HL-60/S4 treated with retinoic acid at 250 ng/mL for 4 days and 3 days (cell line): ENCODE data around the gene ATP9B.
"Not testable (repeated sequence)": the region's sequence is repeated elsewhere in the genome, so short reads cannot be mapped to it uniquely, and the experiment has no call there.

Experiments used
- in situ Hi-C: fragments of 300-500 bp; cut with MboI; formaldehyde crosslinking; loops from 2 replicates; pipeline ENCODE4 v1.7.0; 2022; ENCODE audit warnings: low sequenced_read_pairs

Gene ATP9B

DNA sequence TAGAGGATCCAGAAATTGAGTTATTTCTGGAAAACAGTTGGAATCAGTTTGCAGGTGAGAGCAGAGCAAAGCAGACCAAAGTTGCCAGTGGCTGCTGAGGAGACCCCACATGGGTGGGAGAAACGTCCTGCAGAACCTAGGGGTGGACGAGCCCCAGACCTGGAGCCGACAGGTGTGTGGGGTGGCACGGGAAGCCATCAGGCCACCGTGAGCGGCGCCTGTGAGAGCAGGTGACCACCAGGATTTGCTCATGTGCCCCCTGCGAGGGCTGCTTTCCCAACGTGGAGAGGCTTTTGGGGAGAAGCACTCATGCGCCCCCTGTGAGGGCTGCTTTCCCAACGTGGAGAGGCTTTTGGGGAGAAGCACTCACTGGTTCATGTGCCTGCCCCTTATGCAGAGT lies 209.7 kb downstream of the ATP9B start:
- in situ Hi-C loops: no loop called here

DNA sequence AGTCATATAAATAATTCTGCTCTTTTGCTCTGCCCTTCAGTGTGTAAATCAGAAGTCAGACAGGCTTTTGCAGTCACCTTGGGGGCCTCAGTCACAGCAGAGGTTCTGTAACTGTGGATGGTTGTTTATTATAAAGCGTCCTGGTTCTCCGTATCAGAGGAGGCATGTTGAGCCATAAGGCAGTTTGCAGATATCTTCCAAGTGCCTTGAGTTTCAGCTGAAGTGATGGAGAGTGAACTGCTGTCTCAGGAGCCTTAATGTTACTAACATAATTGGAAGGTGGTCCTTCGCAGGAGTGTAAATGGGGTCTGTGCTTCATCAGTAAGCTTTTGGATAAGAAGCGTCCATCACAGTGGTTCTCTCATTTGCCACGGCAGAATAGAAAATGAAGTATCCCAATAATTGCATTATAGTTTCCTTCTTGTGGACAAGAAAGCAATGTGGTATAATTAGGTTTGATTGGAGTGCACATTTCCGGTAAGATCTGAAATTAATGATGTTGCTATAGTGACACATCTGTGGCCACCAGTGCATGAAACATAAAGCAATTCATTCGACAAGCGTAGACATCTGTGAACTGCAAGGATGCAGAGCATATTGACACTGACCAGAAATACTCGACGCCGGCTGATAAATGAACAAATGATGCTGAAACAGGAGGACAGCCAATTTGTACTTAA lies 214.1 kb downstream of the ATP9B start:
- in situ Hi-C loops: no loop called here

DNA sequence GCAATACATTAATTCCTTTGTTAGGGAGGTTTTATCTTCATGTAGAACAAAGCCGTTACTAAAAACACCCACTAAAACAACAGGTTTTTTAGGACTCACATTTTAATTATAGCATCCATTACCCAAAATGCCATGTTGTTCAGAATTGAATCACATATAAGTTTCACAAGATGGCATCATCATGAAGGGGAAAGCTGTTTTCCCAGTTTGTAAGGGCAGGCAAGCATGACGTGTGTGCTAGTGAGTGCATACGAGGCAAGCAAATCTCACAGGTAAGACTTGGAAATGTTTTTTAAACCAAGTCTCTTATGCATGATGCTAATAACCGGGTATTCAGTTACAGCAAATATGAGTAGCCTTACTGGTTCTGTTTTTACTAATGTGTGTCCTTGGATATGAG lies 214.7 kb downstream of the ATP9B start:
- in situ Hi-C loops: no loop called here

DNA sequence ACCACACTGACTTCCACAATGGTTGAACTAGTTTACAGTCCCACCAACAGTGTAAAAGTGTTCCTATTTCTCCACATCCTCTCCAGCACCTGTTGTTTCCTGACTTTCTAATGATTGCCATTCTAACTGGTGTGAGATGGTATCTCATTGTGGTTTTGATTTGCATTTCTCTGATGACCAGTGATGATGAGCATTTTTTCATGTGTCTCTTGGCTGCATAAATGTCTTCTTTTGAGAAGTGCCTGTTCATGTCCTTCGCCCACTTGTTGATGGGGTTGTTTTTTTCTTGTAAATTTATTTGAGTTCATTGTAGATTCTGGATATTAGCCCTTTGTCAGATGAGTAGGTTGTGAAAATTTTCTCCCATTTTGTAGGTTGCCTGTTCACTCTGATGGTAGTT lies 216.0 kb downstream of the ATP9B start:
- in situ Hi-C loops: not testable (repeated sequence)

DNA sequence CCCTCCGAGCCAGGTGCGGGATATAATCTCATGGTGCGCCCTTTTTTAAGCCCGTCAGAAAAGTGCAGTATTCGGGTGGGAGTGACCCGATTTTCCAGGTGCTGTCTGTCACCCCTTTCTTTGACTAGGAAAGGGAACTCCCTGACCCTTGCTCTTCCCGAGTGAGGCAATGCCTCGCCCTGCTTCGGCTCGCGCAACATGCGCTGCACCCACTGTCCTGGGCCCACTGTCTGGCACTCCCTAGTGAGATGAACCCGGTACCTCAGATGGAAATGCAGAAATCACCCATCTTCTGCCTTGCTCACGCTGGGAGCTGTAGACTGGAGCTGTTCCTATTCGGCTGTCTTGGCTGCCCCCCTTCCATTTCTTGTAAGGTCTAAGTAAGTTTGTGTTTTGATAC lies 221.2 kb downstream of the ATP9B start:
- in situ Hi-C loops: not testable (repeated sequence)

DNA sequence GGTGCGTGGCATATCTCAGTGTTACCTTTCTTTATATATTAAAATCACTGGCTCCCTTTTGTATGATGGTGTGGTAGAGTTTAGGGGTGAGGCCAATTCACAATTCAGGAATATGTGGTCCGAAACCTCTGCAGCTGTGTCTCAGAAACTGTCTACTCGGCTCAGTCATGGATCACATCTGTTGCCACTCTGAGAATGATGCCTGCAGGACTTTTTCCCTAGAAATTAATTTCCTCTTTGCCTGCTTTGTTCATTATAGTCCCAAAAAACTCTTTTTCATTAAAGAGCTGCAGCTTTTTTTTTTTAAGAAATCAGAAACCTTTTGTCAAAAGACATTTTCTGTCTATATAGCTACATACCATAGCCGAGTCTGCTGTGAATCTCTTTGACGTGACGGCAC lies 221.7 kb downstream of the ATP9B start:
- in situ Hi-C loops: no loop called here

DNA sequence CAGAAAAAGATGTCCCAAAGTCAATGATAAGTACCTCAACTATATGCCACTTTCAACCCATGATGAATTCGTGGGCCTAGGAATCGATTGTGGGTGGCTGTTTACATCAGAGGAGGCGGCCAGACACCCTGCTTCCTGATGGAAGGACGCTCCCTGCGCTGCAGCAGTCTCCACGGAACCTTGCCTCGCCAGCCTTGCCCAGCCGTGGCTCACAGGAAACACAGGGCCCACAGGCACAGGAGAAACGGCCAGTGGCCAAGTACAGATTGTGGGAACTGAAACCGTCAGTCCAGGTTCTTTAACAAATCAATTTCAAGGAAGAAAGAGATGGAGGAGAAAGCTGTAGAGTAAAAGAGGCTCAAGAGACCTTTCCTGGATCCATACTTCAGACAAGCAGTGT lies 225.0 kb downstream of the ATP9B start:
- in situ Hi-C loops: no loop called here

DNA sequence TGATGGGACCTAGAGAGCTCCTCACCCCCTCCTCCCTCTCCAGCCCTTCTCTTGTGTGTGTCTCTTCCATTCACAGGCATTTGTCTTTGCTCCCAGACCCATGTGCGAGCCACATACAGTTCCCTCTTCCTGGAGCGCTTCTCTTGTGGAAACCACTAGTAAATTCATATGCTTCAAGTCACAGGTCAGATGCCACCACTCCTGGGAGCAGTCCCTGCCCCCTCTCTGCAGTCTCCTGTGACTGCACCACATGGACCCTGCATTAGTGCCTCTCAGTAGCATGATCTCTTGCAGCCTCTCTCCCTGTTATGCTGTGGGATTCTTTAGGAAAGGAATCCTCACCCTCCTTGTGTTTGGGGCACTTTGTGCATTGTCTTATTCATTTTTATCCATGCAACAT lies 230.1 kb downstream of the ATP9B start:
- in situ Hi-C loops: no loop called here

DNA sequence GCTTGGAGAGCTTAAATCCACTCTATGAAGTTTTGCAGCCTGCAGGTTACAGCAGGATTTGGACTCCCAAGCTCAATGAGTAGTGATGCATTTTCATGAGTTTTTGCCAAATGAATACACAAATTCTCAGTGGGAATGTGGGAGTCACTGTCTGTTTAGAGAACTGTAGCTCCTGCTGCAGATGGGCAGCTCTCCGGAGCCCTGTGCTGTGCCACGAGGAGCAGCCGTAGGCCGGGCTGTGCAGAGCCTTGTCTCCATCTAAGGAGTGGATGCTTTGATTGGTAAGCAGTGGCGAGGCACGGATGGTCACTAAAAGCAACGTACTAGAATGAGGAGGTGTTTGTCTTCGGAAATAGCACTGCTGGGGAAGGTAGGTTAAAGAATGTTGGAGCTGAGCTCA lies 230.5 kb downstream of the ATP9B start:
- in situ Hi-C loops: no loop called here

DNA sequence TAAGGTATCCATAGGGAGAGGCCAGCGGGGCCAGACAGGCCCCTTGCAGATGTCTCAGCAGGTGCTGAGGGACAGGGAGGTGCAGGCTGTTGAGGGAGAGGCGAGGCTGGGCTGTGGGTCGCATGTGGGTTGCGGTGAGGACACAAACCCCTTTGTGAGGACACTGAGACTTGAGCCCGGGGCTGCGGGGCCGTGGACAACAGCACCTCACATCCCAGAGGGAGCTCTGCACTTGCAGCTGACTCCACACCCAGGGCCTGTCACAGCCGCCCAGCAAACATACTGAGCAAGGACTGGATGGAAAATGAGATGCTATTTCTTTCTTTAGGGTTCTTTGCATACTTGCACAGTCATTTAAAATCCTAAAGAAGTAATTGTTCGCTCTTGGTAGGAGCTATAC lies 231.2 kb downstream of the ATP9B start:
- in situ Hi-C loops: no loop called here

DNA sequence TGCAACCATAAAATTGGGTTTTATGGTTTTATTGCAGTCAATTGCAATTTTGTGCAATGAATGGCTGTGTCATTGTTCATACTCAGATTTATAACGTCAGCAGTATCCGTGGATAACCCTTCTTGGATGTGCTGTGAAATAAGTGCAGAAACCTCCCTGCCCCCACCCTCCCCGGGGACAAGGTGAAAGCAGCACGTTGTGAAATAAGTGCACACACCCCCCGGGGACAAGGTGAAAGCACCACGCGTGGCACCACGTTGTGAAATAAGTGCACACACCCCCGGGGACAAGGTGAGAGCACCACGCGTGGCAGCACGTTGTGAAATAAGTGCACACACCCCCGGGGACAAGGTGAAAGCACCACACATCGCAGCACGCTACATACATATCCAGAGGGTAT lies 232.9 kb downstream of the ATP9B start:
- in situ Hi-C loops: no loop called here

DNA sequence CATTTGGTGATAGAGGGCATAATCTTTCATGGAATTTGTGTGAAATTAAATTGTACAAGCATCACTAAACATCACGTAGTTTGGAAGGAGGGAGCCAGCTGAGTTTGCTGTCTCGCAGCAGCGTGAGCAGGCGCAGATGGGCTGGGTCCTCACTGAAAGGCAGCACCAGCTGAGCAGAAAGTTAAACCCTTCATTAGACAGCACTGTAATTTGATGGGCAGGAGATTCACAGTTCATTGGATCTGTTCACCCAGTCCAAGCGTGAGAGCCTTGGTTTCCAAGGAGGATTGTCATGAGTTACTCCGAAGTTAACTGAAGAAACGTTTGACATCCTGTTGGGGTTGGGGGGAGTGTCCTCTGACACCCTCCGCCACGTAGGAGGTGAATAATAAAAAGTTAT lies 236.7 kb downstream of the ATP9B start:
- in situ Hi-C loops: no loop called here

DNA sequence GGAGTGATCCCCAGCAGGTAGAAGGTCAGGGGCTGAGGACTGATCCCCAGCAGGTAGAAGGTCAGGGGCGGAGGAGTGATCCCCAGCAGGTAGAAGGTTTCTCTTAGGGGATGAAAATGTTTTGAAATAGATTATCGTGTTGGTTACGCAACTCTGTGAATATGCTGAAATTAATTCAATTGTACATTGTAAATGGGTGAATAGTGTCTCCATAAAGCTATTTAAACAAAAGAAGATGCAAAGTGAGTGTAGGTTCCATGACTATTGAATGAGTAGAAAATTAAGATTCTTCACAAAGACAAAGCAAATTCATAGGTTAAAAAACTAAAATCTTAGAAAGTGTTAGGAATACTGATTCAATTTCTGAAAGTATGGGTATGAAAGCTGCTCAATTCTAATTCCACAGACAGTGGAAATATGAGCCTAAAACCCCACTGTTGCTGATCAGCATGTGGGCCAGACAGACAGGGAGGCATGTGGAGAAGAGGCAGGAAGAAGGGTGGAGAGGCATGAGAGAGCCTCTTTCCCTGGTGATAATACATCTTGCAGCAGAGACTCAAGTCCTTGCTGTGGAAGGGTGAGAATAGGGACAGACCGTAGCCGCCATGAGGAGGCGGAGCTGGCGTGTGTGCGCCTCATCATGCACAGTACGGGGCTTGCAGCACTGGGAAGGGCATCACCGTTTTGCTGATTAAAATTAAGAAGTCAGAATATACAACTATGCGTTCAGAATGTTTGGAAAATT lies 240.6 kb downstream of the ATP9B start:
- in situ Hi-C loops: no loop called here

DNA sequence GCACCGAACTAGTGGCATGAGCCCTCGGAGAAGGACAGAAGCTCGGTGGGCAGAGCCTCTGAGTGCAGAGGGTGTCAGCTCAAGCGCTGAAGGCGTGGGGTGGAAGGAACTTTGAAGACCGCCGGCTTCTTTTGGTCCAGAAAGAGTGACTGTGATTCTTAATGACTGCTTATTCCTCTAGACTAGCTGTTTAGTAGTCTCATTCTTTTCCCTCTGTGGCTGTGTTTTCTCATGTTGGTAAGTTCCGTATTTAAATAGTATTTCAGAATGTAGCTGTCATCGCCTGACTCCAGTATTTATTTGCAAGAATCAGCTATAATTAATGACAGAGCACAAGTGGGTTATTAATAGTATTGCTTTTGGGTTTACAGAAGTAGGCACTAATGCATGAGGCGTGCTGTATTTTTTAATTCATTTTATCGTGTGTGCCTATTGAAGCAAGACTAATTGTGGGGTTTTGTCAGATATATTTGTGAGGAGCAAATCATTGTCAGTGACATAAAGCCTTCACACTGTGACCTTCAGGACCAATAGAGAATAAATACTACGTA lies 245.7 kb downstream of the ATP9B start:
- in situ Hi-C loops: no loop called here

DNA sequence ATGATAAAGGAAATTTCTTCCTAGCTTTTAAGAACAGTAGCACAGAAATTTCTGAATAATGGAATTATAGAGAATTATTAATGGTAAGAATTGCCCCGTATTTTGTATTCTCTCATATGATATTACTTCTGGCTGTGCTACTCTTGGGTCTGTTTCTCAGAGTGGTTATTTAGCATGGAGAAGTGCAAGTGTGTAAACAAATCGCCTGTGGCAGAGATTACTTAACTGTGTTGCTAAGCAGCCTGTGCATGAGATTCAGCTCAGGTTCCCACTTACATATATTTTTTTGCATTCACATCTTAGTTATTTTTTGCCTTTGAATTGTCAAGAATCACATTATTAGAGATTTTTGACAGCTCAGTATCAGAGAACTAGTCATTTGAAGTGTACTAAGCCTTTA lies 246.4 kb downstream of the ATP9B start:
- in situ Hi-C loops: no loop called here

DNA sequence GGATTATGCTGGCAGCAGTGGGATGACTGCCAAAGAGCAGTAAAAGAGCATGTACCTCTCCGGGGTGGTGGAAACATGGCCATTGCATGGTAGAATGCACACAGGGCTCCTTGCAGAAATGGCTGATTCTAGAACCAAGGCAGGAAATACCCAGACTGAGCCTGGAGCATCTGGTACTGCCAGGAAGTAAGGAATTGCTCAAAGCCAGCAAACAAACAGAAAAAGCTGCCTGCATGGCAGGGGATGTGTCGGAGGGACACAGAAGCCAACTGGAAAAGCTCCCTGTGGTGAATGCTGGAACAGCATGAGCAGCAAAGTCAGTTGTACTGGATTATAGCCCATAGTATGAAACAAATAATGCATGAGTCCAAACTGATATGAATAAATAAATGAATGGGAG lies 248.5 kb downstream of the ATP9B start:
- in situ Hi-C loops: no loop called here

DNA sequence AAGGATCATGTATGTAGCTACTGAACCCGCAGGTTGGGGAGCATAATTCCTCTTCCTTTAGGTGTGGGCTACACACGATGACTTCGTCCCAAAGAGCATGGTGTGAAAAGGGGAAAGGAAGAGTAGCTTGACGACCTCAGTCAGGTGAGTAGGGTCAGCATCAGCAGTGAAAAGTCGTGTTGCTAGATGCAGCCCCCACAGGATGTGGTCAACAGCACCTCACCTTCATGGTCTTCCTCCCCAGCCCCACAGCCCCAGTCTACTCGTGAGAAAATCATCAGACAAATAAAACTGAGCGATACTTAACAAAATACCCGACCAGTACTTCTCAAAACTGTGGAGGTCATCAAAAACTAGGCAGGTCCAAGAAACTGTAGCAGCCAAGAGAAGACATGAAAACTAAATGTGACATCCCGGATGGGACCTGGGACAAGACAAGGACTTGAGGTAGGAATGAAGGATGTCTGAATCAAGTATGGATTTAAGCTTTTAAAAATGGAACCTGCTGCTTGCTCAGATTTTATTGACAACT lies 249.0 kb downstream of the ATP9B start:
- in situ Hi-C loops: no loop called here

DNA sequence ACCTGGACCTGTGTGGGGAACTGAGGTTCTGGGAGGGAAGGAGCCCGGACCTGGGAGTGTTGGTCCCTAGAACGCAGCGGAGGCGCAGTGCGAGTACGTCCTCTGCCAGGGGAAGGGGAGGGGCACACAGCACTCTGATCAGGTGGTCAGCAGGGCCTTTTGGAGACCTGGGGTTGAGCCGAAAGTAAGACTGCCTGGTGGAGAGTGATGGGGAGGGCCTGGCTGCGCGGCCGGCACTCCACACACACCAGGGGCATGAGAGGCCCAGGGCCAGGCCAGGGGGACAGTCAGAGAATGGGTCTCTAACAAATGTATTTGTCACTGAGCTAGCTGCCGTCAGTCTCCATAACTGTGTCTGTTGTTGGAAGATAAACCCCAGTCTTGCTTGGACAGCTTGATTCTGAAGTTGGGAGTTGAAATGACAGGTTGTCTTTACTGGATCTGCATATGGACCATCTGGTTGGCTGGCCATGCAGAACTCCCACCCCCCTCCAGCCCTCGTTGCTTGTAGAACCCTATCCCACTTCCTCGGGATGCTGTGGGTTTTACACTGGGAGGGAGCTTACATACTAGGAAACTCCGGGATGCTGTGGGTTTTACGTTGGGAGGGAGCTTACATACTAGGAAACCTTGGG lies 251.1 kb downstream of the ATP9B start:
- in situ Hi-C loops: no loop called here

DNA sequence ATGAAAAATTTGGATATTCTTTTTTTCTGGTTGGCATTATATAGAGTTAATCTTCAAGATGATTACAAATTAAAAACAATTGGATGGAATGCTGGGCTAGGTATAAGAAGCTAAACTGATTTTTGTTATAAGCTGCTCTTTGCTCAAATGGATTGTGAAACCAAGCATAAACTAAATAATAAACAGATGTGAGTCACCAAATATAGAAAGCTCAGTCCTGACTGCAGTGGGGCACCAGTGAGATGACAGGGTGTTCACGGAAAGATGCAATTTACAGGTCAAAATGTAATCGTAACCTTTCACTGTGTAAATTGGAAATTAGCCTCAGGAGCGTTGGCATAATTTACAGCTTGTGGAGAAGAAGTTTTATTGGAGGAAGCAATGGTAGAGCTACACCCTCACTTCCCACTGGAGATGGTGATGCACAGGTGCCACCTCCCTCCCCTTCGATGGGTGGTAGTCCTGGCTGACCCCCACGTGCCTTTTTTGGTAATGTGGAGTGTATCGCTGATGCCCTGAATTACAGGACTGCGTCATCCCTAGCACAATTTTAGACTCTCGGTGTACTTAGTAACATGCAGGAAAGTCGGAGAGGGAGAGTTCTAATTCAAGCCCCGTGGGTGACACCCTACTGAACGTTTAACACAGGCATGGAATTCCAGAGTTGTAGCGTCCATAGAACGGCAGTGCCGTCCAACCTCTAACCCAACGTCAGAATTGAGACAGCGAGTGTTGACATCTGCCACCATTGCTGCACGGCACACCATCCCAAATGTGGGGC lies 252.6 kb downstream of the ATP9B start:
- in situ Hi-C loops: no loop called here

DNA sequence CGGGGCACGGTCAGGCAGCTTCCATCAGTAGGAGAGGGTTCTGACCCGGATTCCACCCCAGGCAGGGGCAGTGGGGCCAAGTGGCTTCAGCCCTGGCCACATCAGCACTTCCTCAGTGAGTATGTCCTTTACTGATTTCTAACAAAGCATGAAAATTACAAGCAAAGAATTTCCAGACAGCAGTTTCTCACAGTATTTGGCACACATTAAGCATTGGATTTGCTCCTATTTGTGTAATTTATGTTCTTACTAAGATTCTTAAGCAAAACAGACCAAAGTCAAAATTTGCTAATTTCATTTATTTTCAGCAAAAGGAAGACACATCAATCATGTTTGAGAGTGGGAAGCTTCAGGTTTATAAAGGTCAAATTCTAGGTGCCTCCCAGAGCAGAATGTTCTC lies 253.2 kb downstream of the ATP9B start:
- in situ Hi-C loops: no loop called here

DNA sequence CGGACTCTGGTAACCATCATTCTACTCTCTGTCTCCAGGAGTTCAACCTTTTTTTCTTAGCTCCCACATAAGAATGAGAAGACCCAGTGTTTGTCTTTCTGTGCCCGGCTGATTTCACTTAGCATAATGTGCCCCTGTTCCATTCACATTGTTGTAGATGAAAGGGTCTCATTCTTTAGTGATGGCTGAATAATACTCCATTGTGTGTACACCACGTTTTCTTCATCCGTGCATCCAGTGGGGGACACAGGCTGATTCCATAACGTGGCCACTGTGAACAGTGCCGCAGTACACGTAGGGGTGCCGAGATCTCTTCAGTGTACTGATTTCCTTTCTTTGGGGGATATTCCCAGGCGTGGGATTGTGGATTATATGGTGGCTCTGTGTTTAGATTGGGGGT lies 254.3 kb downstream of the ATP9B start:
- in situ Hi-C loops: no loop called here
